Measurements from ENCODE around the gene PBRM1.
"Not testable (repeated sequence)": the region's sequence is repeated elsewhere in the genome, so short reads cannot be mapped to it uniquely, and the experiment has no call there.

Gene PBRM1

DNA sequence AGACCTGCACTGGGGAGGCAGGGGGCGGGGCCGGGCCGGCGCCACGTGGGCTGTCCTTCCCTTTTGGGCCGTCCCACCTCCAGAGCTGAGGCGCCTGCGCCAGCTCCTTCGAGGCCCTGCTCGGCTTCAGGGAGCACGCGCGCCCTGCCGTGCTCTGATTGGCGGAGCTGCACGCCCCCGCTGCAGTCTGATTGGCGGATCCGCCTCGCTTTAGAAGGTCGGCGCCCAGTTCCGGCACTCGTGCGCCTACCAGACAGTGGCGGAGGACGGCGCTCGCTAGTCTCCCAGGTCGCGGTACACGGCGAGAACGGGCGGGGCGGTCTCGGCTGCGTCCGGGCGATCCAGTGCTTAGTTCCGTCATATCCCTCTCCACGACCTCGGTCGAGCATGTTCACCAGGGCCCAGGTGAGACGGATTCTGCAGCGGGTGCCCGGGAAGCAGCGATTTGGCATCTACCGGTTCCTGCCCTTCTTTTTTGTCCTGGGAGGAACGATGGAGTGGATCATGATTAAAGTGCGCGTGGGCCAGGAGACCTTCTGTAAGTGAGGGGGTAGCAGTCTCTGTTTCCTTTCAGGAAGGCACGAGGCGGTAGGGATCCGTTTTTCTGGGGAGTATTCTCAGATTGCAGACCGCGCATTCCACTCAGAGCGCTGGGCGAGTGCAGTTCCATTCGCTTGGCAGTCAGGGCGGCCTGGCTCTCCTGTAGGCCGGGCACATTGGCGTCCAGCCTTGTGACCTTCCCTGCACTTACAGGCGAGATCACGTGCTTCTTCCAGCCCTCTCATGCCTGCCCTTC lies 149.1 kb downstream of the PBRM1 start, which contains the start of gene UQCC5:
Gene UQCC5, plus strand, starts transcription at position 237 of the 796 bp plus-strand sequence. Its CDS starts 151 bp downstream, at position 388.
- peak; percentile 98 for DNase-seq (ENCODE audit: low read depth)

DNA sequence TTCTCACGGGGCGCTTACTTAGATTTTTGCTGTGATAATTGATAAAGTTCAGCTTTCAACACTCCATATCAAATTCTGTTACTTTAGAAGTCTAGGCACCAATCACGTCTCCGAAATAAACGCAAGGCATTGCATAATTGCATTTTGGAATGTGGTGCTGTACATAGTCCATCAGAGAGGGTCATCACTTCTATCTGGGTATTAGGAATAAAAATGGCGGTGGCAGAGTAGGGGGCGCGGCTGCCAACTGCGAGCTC lies 149.7 kb downstream of the PBRM1 start:
- no peak for DNase-seq (ENCODE audit: low read depth)

DNA sequence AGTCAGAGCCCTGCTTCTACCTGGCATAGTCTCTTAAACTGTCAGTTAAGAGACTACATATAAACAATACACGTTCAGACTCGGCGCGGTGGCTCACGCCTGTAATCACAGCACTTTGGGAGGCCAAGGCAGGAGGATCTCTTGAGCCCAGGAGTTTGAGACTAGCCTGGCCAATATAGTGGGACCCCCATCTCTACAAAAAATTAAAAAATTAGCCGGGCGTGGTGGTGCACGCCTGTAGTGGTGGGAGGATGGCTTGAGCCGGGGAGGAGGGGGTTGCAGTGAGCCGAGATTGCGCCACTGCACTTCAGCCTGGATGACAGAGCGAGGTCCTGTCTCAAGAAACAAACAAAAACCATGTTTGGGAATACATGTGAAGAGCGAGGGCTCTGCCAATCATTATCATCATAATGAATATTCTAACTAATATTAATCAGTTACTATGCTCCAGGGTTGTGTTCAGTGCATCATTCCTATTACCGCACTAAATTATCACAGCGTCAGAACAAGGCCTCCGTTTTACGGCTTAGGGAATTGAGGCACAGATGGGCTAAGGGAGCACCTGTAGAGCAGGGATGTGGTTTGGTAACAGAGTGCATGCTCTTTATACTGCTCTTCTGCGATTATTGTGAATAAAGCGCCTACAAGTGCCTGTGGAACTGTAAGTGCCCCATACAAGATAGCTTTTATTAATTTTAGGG lies 150.2 kb downstream of the PBRM1 start:
- DNase-seq (ENCODE audit: low read depth), result no peak

DNA sequence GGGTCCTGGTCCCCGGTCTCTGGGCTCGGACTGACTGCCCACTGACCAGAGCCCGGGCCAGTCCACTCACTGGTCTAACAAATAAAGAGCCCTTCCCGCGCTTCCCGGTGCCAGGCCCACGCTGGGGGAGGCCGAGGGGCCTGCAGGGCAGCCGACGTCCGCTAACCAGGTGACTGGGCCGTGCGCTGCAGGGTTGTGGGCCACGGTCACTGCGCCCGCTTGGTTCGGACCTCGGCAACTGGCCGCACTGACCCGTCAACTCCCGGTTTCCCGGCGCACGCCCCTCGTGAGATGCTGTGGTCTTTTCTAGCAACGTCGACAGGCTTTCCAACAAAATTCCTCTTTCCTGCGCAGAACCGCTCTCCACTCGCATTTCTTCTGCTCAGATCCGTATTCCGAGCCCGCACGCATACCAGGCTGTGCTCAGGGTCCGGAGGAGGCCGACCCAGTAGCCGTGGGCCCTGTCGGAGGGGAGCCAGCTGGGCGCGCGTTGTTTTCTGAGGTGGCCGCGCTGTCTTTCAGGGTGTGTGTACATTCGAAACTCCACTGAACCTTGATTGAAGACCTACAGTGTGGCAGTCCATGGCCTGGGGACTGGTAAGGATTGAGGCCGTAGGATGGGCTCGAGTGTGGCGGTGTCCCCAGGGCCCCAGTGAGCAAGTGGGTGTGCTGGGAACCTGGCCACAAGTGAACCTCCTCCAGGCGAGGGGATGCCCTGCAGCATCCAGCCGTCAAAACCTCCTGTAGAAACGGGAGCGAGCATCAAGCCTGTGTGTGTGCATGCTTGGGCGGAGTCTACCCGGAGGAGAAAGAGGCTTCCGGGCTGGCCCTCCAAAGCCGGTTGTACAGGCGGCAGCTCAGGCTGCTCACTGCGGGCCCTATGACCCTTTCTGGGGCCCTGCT lies 151.2 kb downstream of the PBRM1 start:
- DNase-seq (ENCODE audit: low read depth), result no peak

DNA sequence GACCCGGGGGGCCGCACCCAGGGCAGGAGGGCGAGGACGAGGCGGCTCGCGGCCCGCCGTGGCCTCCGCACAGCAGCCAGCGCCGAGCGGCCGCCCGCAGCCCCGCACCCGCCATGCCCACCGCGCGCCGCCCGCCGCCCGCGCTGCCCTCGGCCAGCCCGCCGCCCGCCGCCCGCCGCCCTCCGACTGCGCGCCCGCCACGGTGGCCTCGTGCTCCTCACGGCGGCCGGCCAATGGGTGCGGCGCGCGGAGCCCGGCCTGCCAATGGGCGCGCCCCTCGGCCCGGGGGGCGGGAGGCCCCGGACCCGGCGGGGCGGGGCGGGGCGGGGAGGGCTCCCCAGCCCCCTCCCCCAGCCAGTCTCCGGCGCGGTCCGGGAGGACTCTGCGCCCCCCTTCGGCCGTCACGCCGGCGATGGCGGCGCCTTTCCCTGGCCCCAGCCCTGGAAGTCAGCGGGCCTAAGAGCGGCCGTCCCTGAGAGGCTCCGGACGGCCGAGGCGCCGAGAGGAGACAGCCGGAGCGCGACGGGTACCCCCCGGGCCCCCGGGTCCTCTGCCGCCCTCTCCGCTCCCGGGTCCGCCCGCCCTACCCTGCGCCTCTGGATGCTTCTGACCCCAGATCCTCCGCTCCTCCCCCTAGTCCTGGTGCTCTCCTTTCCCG lies 152.0 kb downstream of the PBRM1 start, which contains the start of gene NT5DC2:
Gene NT5DC2, minus strand, starts transcription at position 235 of the 658 bp plus-strand sequence. Its CDS starts 120 bp downstream, at position 115.
- DNase-seq (ENCODE audit: low read depth), result peak; percentile 60

DNA sequence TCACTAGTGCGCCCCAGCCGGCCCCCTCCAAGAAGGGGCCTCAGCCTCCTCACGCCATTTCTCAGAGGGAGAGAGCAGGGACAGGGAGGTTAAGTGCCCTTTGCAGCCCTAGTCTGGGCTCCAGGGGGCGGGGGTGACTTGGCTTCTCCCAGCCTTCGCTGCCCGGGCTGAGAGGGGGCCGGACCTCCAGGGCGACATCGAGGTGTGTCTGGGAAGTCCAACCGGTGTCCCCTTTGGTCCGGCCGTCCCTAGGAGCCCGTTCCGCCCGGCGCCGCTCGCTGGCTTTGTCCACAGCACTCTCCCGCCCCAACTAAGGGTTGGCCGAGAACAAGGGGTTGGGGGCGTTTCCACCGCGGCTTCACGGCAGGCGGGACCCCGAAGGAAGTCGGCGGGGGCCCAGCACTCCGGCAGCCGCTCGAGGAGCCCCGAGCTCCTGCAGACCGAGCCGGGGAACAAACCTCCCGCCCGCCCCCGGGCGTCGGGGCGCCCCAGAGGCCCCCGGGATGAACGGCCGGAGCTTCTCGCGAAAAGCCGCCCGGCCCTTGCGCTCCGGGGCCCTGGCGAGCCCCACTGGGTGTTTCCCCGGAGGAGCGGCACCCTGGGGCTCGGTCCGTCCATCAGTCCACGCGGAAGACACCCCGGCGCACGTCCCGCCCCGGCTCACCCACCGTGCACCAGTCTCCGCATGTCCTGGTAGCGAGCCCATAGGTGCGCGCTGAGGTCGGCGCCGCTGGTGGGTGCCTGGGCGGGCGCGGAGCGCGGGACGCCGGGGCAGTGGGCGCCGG lies 152.7 kb downstream of the PBRM1 start:
- no peak for DNase-seq (ENCODE audit: low read depth)

DNA sequence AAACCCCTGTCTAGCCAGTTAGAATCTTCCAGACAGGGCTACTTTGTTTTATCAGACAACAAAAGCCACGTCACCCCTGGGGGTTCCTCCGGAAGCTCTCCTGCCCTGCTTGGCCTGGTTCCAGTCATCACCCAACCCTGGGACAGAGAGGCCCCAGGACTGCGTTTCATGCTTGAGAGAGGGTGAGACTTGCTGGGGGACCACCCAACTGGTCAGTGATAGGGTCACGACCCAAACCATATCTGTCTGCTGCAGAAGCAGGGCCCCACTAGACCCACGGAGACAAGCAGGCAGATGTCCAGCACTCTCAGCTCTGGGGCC lies 153.2 kb downstream of the PBRM1 start:
- DNase-seq (ENCODE audit: low read depth), result no peak

DNA sequence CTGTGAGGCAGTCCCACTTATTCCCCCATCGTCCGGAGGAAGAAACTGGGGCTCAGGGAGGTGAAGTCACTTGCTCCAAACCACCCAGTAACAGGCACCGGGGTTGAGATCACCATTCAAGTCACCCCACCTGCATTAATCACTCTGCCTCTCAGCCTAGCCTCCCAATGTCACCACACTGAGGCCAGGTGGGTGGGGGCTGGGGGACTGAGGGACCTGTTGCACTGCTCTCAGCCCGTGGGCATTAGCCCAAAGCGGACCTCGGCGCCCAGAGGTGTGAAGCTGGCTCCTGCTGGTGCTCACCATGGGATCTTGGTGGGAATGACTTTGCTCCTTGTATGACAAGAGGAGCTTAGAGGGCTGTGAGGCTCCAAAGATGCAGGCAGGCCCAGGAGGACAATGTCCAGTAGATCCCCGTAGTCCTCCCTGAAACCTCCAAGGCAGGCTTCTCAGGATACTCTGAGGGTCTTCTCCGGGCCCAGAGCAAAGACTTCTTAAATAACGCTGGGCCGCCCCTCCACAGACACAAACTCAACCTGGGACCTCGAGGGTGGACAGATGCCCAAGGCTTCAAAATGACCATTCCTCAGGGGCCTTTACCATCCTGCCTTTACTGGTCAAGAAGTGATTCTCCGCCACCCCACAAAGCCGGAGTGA lies 153.7 kb downstream of the PBRM1 start:
- DNase-seq (ENCODE audit: low read depth), result no peak

DNA sequence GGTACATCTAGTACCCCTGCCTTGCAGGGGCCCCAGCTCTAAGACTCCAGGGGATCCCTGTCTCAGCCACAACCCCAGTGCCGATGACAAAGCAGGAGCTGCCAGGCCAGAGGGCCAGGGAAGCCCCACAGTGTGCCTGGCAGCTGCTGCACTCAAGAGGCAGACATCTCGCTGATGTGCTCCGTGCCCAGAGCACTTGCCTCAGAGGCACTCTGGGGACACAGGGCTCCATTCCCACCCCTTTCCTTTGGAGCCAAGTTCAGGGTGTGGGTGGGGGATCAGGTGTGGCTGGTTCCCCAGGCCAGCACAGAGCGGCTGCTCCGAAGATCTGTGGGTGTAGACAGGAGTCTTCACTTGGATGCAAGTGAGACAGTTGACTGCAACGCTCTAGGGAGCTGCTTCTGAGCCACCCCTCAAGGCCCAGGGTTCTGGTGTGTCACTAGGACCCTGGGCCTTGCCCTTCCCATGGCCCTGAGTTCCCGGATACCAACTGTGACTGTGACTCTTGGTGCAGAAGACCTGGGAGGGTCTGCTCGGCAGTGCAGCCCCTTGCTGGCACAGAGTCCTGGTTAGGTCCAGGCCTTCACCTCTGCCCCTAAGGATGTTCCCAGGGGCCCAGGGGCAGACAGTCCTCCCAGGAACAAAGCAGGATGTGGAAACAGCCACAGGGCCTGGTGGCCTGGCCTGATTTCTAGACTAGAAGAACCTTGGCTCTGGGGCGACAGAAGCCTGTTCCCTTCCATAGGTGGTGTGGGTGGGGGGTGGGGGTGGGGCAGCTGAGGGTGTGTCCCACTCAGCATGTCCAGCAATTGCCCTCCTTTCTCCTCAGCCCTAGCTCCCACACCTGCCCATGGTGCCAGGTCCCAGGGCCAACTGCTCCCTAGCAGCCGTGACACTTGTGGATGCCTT lies 154.5 kb downstream of the PBRM1 start:
- no peak for DNase-seq (ENCODE audit: low read depth)

DNA sequence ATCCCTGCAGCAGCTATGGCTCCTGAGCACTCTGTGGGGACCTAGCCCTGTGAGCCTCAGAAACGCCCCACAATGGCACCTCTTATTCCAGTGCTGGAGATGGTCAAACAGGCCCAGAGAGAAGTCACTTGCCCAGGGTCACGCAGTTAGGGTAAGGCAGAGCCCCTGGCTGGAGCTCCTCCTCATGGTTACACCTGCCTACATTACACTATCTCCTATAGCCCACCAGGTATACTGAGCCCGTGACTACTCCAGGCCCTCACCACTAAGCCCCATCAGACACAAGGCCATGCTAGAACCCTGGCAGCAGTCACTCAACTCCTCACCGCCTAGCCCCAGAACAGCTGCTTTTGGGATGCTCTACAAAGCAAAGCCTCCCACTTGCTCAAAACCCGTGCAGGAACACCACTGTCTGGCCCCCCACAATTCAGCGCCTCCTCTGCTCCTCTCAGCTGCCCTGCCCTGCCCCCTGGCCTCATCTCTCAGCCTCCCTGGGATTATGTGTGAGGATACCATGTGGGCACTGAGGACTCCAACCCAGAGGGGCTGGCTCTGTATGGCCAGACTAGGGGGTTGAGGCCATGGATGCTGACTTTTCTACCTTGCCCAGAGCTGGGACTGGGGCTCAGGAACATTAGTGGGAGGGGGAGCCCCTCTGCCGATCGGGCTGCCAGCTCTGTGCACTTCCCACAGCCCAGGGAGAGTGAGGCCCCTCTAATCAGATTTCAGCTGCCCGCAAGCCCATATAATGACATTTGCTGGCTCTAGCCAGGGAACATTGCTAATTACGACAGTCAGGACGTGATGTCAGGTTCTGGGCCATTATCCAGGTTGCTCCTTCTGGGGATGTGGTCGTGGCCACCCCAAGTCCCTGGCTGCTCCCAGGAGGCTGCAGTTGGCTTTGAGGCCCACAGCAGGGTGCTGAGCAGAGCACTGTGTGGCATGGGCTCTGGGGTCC lies 156.1 kb downstream of the PBRM1 start:
- no peak for DNase-seq (ENCODE audit: low read depth)

DNA sequence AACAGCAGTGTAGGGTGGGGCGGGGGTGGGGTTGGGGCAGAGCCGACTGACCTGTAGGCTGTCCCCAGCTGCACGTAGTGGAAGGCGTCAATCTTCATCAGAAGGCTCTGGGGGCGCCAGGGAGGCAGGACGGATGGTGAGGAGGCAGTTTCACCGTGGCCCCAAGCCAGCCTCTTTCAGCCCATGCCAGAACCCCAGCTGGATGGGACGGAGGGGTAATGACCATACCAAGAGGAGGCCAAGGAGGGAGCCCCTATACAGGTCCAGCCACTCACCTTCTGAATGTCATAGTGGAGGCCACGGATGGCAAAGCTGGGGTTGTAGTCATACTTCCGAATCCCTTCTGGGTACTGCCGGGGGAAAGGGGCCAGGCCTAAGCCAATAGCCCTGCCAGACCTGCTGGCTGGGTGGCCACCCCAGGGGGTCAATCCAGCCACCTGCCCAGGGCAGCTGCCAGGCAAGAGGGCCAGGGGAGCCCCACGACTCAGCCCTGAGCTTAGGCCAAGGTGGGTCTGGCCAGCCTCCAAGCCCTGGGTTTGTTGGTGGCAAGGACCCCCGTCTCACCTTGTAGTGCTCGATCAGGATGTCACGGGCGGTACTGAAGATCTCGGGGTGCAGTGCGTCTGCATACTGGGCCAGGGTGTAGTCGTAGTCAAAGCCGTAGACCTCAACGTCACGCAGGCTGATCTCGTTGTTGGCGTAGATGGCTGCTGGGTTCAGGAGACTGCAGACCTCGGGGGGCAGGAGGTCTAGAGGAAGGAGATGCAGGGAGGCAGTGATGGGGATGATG lies 156.9 kb downstream of the PBRM1 start:
- DNase-seq (ENCODE audit: low read depth), result no peak

DNA sequence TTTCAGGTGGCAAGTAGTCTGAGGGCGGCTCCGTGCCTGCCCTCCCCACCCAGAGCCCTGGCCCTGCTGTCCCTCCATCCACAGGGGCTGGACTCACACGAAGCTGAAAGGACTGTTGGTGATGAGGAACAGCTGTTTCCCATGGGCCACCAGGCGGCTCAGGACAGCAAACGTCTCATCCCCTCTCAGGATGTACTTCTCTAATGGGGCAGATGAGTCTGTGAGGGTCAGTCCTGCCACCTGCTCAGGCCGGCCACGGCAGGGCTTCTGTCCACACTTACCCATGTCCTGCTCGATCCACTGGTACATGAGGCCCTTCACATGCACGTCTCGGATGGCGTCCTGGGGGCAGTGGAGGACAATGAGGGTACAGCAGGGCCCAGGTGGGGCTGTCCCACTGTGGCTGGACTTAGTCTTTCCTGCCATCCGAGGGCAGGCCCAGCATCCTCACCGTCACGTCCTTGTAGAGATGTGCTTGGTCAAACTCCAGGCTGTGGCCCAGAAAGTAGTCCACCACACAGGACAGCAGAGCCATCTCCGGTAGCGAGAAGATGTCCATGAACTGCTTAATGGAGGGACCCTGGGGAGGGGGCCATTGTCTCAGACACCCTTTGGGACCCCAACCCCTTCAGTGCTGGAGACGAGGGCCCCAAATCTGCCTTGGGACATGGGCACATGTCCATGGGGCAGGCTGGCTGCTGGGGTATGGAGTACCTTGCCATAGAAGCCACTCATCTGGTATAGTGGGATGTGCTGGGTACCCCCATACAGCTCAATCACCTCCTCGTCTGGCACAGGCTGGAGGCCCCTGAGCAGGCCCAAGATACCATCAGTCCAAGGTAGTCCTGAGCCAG lies 157.8 kb downstream of the PBRM1 start:
- no peak for DNase-seq (ENCODE audit: low read depth)

DNA sequence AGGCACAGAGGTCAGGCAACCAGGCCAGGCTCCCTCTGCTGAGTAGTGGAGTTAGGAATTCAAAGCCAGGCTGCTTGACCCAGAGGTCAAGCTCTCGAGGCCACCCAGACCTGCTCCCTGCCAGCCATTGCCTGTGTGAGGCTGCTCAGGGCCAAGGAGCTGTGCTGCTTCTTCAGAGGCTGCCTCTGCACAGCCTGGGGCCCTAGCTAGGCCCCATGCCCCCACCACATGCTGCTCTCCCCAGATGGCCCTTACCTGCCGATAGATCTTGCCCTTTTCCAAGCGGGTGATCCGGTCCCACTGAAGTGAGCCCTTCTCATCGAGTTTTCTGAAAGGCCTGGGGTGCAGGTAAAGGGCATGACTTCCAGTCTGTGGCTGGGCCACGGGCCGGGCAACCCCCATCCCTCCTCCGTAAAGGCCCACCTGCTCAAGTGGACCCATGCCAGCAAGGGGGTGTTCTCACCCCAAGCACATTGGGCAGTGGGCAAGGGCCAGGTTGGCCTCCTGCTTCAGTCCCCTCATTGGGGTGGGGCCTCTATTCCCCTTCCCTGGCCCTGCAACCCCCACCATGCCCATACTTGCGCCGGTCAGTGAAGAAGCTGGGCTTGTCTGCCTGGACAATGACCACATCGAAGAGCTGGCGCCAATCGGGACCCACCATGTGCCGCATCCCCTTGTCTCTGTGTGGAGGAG lies 158.5 kb downstream of the PBRM1 start:
- DNase-seq (ENCODE audit: low read depth), result no peak

DNA sequence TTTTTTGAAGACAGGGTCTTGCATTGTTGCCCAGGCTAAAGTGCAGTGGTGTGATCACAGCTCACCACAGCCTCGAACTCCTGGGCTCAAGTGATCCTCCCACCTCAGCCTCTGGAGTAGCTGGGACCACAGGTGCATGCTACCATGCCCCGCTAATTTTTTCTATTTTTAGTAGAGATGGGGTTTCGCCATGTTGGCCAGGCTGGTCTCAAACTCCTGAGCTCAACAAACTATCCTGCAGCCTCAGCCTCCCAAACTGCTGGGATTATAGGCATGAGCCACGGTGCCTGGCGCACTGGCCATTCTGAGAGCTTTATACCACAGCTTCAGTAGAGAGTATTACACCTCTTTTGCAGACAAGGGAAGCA lies 159.1 kb downstream of the PBRM1 start:
- DNase-seq (ENCODE audit: low read depth), result not testable (repeated sequence)

DNA sequence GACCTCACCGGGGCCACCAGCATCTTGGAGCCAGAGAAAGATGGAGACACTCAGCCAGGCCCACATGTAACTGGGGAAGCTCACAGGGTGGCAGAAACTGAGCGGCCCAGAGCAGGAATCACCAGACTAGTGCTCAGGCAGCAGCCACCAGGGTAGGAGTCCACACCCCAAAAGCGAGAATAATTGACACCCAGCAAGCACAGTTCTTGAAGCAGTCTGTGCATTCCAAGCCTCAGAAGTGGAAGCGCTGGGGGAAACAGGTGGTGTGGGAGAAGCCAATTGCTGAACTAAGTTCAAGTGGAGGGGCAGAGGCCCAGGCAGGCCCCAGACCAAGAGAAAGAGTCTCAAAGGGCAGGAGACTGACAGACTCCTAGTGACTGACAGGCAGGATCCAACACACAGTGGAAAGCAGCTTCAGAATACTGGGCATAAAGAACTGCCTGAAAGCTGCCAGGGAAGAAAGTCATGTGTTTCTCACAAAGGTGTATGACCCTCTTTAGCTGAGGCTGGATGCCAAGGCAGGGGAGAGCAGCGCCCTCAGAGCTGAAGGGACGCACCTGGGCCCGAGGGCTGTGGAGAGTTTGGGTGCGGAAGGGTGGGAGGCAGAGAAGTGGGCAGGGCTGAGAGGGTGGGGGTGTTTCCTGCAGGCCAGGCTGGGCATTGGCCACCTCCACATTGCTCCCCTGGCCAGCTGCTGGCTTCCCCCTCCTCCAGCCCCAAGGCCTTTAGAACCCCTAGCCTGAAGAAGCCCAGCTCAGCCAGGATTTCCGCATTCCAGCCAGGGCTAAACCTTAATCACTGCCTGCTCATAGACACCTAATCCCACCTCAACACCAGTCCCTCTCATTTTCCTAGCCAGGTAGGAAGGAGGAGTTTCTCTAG lies 159.8 kb downstream of the PBRM1 start:
- no peak for DNase-seq (ENCODE audit: low read depth)

All from activated T-cell treated with anti-CD3 and anti-CD28 coated beads for 24 hours (primary cell).